ENCODE data around the gene RAB8A.
A peak's percentile ranks its signal among the peaks of the same experiment; 100 is the strongest.
"Not testable (repeated sequence)": the region's sequence is repeated elsewhere in the genome, so short reads cannot be mapped to it uniquely, and the experiment has no call there.

The RAB8A gene

GRCh38 chr19:16078759-16079707, 32.7 kb upstream of the RAB8A start:
- peak; percentile 70 for DNase-seq

GRCh38 chr19:16084067-16084685, 27.5 kb upstream of the RAB8A start:
- DNase-seq = no peak

- DNase-seq = no peak
Observed at GRCh38 chr19:16085115-16085514, 26.6 kb upstream of the RAB8A start.

GRCh38 chr19:16087404-16087803, 24.3 kb upstream of the RAB8A start:
- DNase-seq = not testable (repeated sequence)

- no peak for DNase-seq
Observed at GRCh38 chr19:16087940-16088339, 23.7 kb upstream of the RAB8A start.

GRCh38 chr19:16088351-16089009, 23.2 kb upstream of the RAB8A start:
- no peak for DNase-seq

- DNase-seq = no peak
Observed at GRCh38 chr19:16089010-16089846, 22.5 kb upstream of the RAB8A start.

- no peak for DNase-seq
Observed at GRCh38 chr19:16091546-16092475, 19.9 kb upstream of the RAB8A start.

- no peak for DNase-seq
Observed at GRCh38 chr19:16094360-16095070, 17.2 kb upstream of the RAB8A start.

GRCh38 chr19:16095071-16095571, 16.6 kb upstream of the RAB8A start:
- peak; percentile 76 for DNase-seq

GRCh38 chr19:16096280-16096855, 15.3 kb upstream of the RAB8A start:
- no peak for DNase-seq

- DNase-seq = no peak
Observed at GRCh38 chr19:16098416-16098768, 13.3 kb upstream of the RAB8A start.

GRCh38 chr19:16098821-16099220, 12.9 kb upstream of the RAB8A start:
- DNase-seq = no peak

- DNase-seq = not testable (repeated sequence)
Observed at GRCh38 chr19:16099314-16099965, 12.2 kb upstream of the RAB8A start.

- DNase-seq = no peak
Observed at GRCh38 chr19:16100524-16100923, 11.2 kb upstream of the RAB8A start.

GRCh38 chr19:16104722-16105121, 7.0 kb upstream of the RAB8A start:
- DNase-seq = no peak

GRCh38 chr19:16106121-16106520, 5.6 kb upstream of the RAB8A start:
- no peak for DNase-seq

GRCh38 chr19:16111909-16112752, 442 bp downstream of the RAB8A start:
- no peak for DNase-seq

GRCh38 chr19:16112778-16113177, 1.1 kb downstream of the RAB8A start:
- no peak for DNase-seq
